Smooth muscle cell (in vitro differentiated cells): ENCODE data around the gene WIZ. TPM values are rescaled to one million over a fixed set of nuclear protein-coding genes. Genes with fewer than 3 reads are reported as not detected.

Source experiments
- DNase-seq: peaks from one replicate; lab custom pipeline; 2025; ENCODE audit not compliant: unreplicated experiment; lab: John Stamatoyannopoulos, UW
- H2AFZ ChIP-seq: fragments of 200-600 bp; sonication (generic); 2 replicates; pipeline ENCODE4 v1.6.0; 2016; ENCODE audit warnings: antibody characterized with exemption, low read depth, mild to moderate bottlenecking
- H3F3A ChIP-seq: fragments of 200-600 bp; sonication (generic); 2 replicates; pipeline ENCODE4 v1.6.0; 2017; ENCODE audit warnings: antibody characterized with exemption, low read depth
- H3K27ac ChIP-seq: fragments of 200-600 bp; sonication (generic); 2 replicates; pipeline ENCODE4 v1.5.1; 2016; ENCODE audit warnings: low read depth, mild to moderate bottlenecking
- H3K27me3 ChIP-seq: fragments of 200-600 bp; sonication (generic); 2 replicates; pipeline ENCODE4 v1.6.1; 2016; ENCODE audit warnings: low read depth, mild to moderate bottlenecking
- H3K36me3 ChIP-seq: fragments of 200-600 bp; sonication (generic); 2 replicates; pipeline ENCODE4 v1.5.1; 2016; ENCODE audit warnings: low read depth
- H3K4me1 ChIP-seq: fragments of 200-600 bp; sonication (generic); 2 replicates; pipeline ENCODE4 v1.5.1; 2016; ENCODE audit warnings: low read depth
- H3K4me2 ChIP-seq: fragments of 200-600 bp; sonication (generic); 2 replicates; pipeline ENCODE4 v1.6.0; 2016; ENCODE audit warnings: mild to moderate bottlenecking
- H3K4me3 ChIP-seq: fragments of 200-600 bp; sonication (generic); 2 replicates; pipeline ENCODE4 v1.5.1; 2016; ENCODE audit warnings: mild to moderate bottlenecking
- H3K79me2 ChIP-seq: fragments of 200-600 bp; sonication (generic); 2 replicates; pipeline ENCODE4 v1.6.0; 2016; ENCODE audit warnings: low read depth, mild to moderate bottlenecking
- H3K9ac ChIP-seq: fragments of 200-600 bp; sonication (generic); 2 replicates; pipeline ENCODE4 v1.6.0; 2016; ENCODE audit warnings: low read depth
- H3K9me3 ChIP-seq: fragments of 200-600 bp; sonication (generic); replicated peaks from 2 replicates; pipeline ENCODE4 v1.5.1; 2016; ENCODE audit warnings: low read depth
- H4K20me1 ChIP-seq: fragments of 200-600 bp; sonication (generic); 2 replicates; pipeline ENCODE4 v1.6.0; 2016; ENCODE audit warnings: low read depth
- CTCF ChIP-seq: fragments of 200-600 bp; sonication (generic); IDR thresholded peaks from 2 replicates; pipeline ENCODE4 v1.5.1; 2017; ENCODE audit warnings: borderline replicate concordance, mild to moderate bottlenecking, antibody characterized with exemption; ENCODE audit not compliant: insufficient read depth, poor library complexity, severe bottlenecking
- WGBS: methylation state at CpG from one replicate; pipeline ENCODE4 v1.1.7; 2016; ENCODE audit warnings: low lambda C conversion rate; 5-methylcytosine and 5-hydroxymethylcytosine counted together
- polyA plus RNA-seq: library from polyadenylated mRNA; unstranded; fragments of >200 nt; fragmentation: Nextera tagmentation; extraction: Ambion mirVana; gene quantifications from 2 replicates; pipeline ENCODE4 v1.2.1, GENCODE V29; 2016
- total RNA-seq: library from RNA; depleted of rRNA; stranded (reverse); fragments of >200 nt; gene quantifications from 2 replicates; pipeline ENCODE4 v1.2.3, GENCODE V29; 2014

The WIZ gene
- total and polyA plus RNA-seq, 2 experiments from 2014 or later = 23.1 to 40.5 TPM

GRCh38 chr19:15421721-15422260 lies 28.0 kb downstream of the WIZ start:
- Histone ChIP-seq H3K79me2 (peaks cover 20% of the 10 kb centered on the region), H3K4me1 (peaks cover 17% of the 10 kb centered on the region), H3K27me3 (no peaks in the 10 kb centered on the region), H3K4me2 (no peak overlapping the region), H3K4me3 (no peak overlapping the region), H3K9ac (no peak overlapping the region), H3K36me3 (peaks cover 14% of the 10 kb centered on the region), H3K9me3 (no peaks in the 10 kb centered on the region), H3F3A (peaks cover 9% of the 10 kb centered on the region), H3K27ac (no peak overlapping the region), H4K20me1 (peaks cover 15% of the 10 kb centered on the region), H2AFZ (no peak overlapping the region)
- no peak for TF ChIP-seq CTCF
- no peak for DNase-seq
- WGBS = 94% methylated on average over 15 of the region's 15 CpGs

DNA sequence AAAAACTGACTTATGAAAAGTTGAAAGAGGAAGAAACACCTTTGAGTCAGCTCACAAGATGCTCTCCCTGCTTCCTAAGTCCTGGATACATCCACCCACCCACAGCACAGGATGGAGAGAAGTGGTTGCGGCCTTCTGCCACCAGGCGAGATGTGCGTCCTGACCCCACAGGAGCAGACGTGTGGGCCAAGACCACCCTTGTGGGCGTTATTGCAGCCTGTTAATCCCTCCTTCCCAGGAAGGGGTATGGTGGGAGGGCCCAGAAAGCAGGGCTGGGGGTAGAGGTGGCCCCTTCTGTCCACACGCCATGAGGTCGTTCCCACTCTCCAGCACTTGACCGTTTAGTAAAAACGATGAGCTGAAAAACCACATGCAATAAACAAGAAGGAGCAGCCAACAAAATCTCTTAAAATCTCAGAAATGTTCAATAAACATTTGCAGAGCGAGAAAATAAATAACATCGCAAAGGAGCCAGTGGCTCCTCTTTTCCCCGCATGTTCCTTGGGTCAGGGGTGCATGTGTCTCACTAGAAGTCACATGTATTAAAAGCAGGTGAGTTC lies 28.5 kb downstream of the WIZ start:
- H4K20me1 ChIP-seq = peaks cover 20% of the 10 kb centered on the region
- no peaks in the 10 kb centered on the region for H3K27me3 ChIP-seq
- no peak overlapping the region for H3K9ac ChIP-seq
- no peak overlapping the region for H3K4me3 ChIP-seq
- H2AFZ ChIP-seq = no peak overlapping the region
- 93% methylated on average over 12 of the region's 12 CpGs for WGBS
- peaks cover 9% of the 10 kb centered on the region for H3F3A ChIP-seq
- TF ChIP-seq CTCF = no peak
- no peaks in the 10 kb centered on the region for H3K9me3 ChIP-seq
- H3K4me1 ChIP-seq = peaks cover 19% of the 10 kb centered on the region
- H3K79me2 ChIP-seq = peaks cover 26% of the 10 kb centered on the region
- no peak overlapping the region for H3K27ac ChIP-seq
- H3K4me2 ChIP-seq = no peak overlapping the region
- no peak for DNase-seq
- peaks cover 14% of the 10 kb centered on the region for H3K36me3 ChIP-seq

- H3K4me3 ChIP-seq = peak overlapping the region; percentile 48
- peak overlapping the region; percentile 11 for H3K27ac ChIP-seq
- peak overlapping the region; percentile 91 for H3K4me2 ChIP-seq
- peaks cover 19% of the 10 kb centered on the region for H3K4me1 ChIP-seq
- peaks cover 43% of the 10 kb centered on the region for H3K79me2 ChIP-seq
- H3K9me3 ChIP-seq = no peaks in the 10 kb centered on the region
- TF ChIP-seq CTCF = no peak
- 56% methylated on average over 16 of the region's 16 CpGs for WGBS
- no peaks in the 10 kb centered on the region for H3K27me3 ChIP-seq
- peaks cover 14% of the 10 kb centered on the region for H3K36me3 ChIP-seq
- peak overlapping the region; percentile 24 for H3K9ac ChIP-seq
- no peak overlapping the region for H2AFZ ChIP-seq
- H3F3A ChIP-seq = peaks cover 9% of the 10 kb centered on the region
- H4K20me1 ChIP-seq = peaks cover 37% of the 10 kb centered on the region
- DNase-seq = no peak
Observed at GRCh38 chr19:15419413-15420025, 30.2 kb downstream of the WIZ start.
